Motor neuron (in vitro differentiated cells): Measurements from ENCODE around the gene MIDN. TPM values are rescaled to one million over a fixed set of nuclear protein-coding genes. Genes with fewer than 3 reads are reported as not detected.

ENCODE experiments used
- ATAC-seq, 8 experiments: fragments of 200-7000 bp; cut with Tn5 transposase; replicated peaks in 6 of 8; 2 replicates each; pipeline ENCODE4 v1.8.0; 2021; ENCODE audit warnings: mild to moderate bottlenecking in 8 of 8, moderate library complexity in 8 of 8
- H3K27ac ChIP-seq, 2 donors: fragments of 250-450 bp; sonication (Bioruptor Pico); 2 replicates each; pipeline ENCODE4 v1.9.0; 2021; ENCODE audit warnings: antibody characterized with exemption in 2 of 2, mild to moderate bottlenecking in 2 of 2, moderate library complexity in 1 of 2
- H3K4me1 ChIP-seq, 2 donors: fragments of 250-450 bp; sonication (Bioruptor Pico); replicated peaks in 1 of 2; 2 replicates each; pipeline ENCODE4 v1.6.1; 2021; ENCODE audit warnings: antibody characterized with exemption in 2 of 2, mild to moderate bottlenecking in 2 of 2, moderate library complexity in 1 of 2
- H3K4me3 ChIP-seq, 5 donors: fragments of 250-450 bp; sonication (Bioruptor Pico); 2 replicates each; pipeline ENCODE4 v1.9.0; 2021; ENCODE audit warnings: antibody characterized with exemption in 5 of 5, mild to moderate bottlenecking in 5 of 5, moderate library complexity in 4 of 5
- WGBS, 10 experiments: fragments of 450-650 bp; shearing (Covaris generic); methylation state at CpG; one replicate each; pipeline ENCODE4 v1.0.0; 2022; 5-methylcytosine and 5-hydroxymethylcytosine counted together
- in situ Hi-C, 9 experiments: fragments of 400-800 bp; cut with MboI; loops; one replicate each; pipeline ENCODE4 v1.15.0; 2021; ENCODE audit warnings: low sequenced_read_pairs in 9 of 9, low pct_unique_long_range_greater_than_20kb in 2 of 9; ENCODE audit not compliant: unreplicated experiment in 9 of 9
- total RNA-seq, 8 experiments: library from RNA; unstranded; fragments of 300-600 nt; gene quantifications; 2 replicates each; pipeline versions ENCODE4 v1.2.3 to v1.2.4, GENCODE V29; 2022

The MIDN gene
- total RNA-seq, 8 experiments from 2014 or later, result 15.0 to 78.9 (median 35.1) TPM

DNA sequence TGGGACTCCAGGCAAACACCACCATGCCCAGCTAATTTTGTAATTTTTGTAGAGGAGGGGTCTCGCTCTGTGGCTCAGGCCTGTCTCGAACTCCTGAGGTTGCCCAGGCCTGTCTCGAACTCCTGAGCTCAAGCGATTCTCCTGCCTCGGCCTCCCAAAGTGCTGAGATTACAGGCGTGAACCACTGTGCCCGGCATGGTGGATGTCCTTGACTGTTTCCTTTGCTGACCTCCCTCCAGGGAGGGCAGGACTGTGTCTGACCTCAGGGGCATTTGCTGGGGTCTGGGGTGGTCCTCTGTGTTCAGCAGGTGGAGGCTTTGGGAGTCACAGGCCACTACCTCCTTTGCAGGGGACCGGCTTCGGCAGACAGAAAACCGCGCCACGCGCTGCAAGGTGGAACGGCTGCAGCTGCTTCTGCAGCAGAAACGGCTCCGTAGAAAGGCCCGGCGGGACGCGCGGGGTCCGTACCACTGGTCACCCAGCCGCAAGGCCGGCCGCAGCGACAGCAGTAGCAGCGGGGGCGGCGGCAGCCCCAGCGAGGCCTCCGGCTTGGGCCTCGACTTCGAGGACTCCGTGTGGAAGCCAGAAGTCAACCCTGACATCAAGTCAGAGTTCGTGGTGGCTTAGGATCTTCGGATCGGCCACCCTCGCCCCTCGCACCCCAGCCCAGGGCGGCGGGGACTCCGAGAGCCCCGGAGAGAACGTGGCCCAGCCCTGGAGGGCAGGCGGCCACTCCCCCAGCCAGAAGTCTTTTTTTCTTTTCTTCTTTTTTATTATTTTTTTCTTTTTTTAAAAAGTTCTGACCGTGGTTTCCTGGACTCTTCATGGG is 8.5 kb downstream of the MIDN start:
- WGBS, 10 experiments, result 14 to 100% (median 89%) methylated on average over 1 to 21 of the region's 46 CpGs
- ATAC-seq, result no peak
- Histone ChIP-seq H3K4me1 (peaks cover 38 to 44% of the 10 kb centered on the region in 2 donors), H3K27ac (no peak overlapping the region), H3K4me3 (no peak overlapping the region)
- in situ Hi-C loops, result no loop called here

DNA sequence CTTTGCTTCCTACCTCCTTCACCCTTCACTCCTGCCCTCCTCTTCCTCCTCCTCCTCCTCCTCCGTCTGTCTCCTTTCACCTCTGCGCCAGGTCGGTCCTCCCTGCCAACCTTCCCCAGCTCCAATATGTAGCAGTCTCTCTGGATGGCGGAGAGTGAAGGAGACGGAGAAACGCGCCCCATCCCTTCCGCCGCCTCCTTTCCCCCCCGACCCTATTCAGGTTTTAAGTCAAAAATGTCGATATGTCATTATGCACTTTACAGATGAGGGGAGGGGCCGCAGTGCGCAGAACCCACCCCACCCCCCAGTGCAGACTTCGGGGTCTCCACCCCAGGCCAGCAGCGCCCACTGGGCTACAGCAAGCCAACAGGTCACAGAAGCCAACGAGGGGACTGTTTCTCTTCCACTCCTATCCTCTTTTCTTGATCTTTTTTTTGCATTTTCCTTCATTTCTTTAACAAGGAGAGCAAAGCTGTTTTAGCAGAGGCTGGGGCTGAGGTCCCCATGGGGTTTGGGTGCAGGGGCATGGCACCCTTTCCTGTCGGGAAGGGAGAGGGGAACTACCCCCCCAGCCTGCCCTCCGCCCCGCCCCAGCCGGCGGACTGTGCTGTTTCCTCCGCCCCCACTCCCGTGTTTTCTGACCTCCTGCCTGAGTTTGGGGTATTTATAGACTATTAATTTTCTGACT is 9.2 kb downstream of the MIDN start:
- no peak for ATAC-seq
- peak overlapping the region in 1 of 2 donors; percentile 22 for H3K27ac ChIP-seq
- in situ Hi-C loops, result no loop called here
- no peak overlapping the region for H3K4me3 ChIP-seq
- H3K4me1 ChIP-seq, result peaks cover 38 to 49% of the 10 kb centered on the region in 2 donors
- 54 to 90% (median 84%) methylated on average over 2 to 10 of the region's 23 CpGs; no CpG with 5 or more reads in 5 of the 10 experiments for WGBS, 10 experiments

DNA sequence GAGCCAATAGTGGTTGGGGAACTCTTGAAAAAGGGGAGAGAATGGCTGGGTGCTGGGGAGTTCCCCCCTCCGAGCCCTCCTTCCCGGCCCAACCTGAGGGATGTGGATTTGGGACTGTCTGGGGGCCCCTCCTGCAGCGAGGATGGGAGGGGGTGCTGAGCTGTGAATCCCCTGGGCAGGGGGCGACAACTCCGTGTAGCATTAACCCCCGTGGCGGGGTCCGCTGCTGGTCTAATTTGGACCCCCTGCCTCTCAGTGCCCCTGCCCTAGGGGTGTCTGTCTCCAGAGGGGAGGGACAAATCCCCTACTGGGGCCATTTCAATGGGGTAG is 9.7 kb downstream of the MIDN start:
- H3K4me3 ChIP-seq, result no peak overlapping the region
- WGBS, 10 experiments, result 46% methylated on average over 3 of the region's 8 CpGs; no CpG with 5 or more reads in 9 of the 10 experiments
- in situ Hi-C loops, result no loop called here
- no peak overlapping the region for H3K27ac ChIP-seq
- peaks cover 36 to 49% of the 10 kb centered on the region in 2 donors for H3K4me1 ChIP-seq
- no peak for ATAC-seq

DNA sequence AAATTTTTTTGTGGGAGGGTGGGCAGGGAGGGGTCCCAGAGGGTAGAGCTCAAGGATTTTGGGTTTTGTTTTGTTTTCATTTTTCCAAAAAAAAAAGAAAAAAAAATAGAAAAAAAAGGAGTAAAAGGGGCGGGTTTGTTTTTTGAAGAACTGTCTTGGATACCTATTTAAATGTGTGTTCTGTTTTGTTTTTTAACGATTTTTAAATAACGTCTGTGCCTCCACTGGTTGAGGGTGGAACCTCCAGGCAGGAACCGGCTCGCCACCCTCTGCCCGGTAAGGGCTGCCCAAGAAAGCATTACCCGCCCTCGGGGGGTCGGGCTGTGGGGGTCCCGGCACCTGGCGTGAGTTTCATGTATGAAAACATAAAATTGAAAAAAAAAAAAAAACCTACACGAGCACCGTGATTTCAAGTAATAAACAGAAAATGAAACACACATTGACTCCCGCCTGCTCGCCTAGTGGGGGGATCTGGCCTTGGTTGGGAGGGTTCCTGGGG is 10.4 kb downstream of the MIDN start:
- 4 to 100% (median 50%) methylated on average over 1 to 9 of the region's 15 CpGs for WGBS, 10 experiments
- Histone ChIP-seq H3K27ac (peak overlapping the region; percentile 46 to 77), H3K4me1 (peaks cover 31 to 45% of the 10 kb centered on the region in 2 donors), H3K4me3 (no peak overlapping the region)
- no peak for ATAC-seq
- in situ Hi-C loops, result no loop called here

DNA sequence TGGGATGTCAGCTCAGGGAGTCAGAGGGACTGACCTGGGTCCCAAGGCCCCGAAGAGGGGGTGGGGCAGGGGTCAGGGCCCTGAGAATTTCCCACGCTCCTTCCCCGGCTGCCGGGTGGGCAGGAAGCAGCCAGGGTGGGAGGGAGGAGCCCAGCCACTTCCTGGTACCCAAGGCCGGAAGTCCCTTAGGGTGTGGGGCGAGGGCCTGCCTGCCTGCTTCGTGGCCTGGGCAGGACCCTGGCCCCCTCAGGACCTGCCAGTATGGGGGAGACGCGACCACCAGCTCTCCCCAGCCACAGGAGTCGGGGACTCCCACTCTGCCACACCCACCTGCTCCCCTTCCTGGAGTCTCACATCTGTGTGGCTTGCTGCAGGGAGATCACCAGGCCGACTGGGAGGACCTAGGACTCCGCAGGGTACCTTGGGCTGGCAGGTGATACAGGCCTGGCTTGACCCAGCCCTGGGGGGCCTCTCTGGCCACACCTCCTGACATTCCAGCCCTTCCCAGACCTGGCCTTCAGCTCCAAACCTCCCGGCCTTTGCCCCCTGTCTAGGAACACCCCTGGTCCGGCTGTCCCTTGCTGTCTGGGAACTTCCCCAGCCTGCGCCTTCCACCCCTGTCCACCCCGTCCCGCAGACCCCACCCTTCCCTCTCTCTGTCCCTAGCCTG is 11.0 kb downstream of the MIDN start:
- peak in 3 of 8 experiments; percentile 5 to 9 (median 7) for ATAC-seq
- 13 to 83% (median 20%) methylated on average over 1 to 3 of the region's 17 CpGs; no CpG with 5 or more reads in 7 of the 10 experiments for WGBS, 10 experiments
- in situ Hi-C loops, result no loop called here
- peaks cover 31 to 44% of the 10 kb centered on the region in 2 donors for H3K4me1 ChIP-seq
- no peak overlapping the region for H3K4me3 ChIP-seq
- peak overlapping the region; percentile 46 to 77 for H3K27ac ChIP-seq

DNA sequence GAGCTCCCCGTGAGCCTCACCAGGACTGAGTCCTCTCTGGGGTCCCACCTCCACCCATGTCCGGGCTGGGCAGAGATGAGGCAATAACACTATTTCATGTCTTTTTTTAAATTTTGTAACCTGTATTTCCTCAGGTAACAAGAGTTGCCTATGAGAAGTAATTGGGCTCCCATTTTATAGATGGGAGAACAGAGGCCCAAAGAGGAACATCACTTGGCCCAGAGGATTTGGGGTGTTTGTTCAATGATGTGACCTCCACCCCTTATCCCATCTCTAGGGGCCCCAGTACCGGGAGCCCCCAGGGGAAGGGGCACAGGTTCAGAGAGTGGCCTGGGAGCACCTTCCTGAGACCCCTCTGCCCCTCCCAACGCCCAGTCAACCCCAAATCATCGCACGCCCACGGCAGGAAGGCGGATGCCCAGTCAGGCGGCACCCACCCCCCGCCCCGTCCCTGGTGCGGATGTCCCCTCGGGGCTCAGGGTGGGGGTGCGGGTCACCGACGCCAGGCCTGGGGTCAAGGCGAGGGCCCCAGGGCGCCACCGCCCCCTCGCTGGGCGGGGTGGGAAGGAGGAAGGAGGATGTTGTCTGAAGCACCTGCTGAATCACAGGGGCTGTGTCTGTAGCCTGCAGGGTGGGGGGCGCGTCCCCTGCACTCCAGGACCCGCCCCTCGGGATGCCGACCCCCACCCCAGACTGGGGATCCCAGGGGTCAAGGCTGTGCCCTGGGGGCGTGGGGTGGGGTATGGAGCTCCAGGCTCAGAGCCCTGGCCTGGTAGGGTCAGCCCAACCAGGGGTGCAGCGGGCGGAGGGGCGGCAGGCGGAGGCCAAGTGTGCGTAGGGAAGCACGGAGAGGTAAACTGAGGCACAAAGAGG is 11.7 kb downstream of the MIDN start:
- 33 to 100% methylated on average over 1 of the region's 33 CpGs; no CpG with 5 or more reads in 8 of the 10 experiments for WGBS, 10 experiments
- H3K27ac ChIP-seq, result peak overlapping the region; percentile 51 to 80

DNA sequence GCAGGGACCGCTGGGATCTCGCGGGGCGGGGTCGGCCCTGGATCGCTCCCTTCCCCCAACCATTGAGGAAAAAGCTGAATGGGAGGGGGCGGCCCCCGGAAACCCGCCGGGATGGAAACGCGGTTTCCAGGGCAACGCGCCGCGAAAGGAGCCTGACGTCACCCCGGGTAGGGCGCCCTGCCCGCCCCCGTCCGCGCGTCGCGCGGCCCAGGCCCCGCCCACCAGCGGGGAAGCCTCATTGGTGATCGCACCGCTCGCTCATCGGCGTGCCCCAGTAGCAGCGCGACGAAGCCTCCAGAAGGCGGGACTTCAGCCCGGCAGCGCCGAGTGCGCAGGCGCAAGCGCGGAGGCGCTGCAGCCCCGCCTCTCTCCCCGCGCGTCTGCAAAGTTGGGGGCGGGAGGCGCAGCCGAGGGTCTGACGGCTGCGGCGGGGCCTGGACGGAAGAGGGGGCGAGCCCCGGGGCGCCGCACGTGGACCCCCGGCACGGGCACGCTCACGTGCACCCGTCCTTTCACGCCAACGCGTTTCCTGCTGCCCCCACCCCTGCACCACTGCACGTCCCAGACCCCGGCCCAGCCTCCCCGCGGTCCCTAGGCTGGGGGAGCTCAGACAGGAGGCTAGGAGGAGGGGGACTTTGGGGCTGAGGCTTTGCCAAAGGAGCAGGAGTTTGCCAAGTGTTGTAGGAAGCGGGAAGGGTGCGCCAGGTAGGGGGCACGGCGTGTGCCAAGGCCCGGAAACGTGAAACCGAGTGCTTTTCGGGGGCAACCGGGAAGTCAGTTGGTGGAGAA is 12.6 kb downstream of the MIDN start:
- peak; percentile 9 to 81 (median 75) for ATAC-seq
- peaks cover 47 to 60% of the 10 kb centered on the region in 2 donors for H3K4me1 ChIP-seq
- peak overlapping the region; percentile 81 to 82 for H3K27ac ChIP-seq
- H3K4me3 ChIP-seq, result peak overlapping the region; percentile 42 to 61 (median 51)
- in situ Hi-C loops, result no loop called here
- WGBS, 10 experiments, result 7% methylated on average over 6 of the region's 83 CpGs; no CpG with 5 or more reads in 9 of the 10 experiments

More for the DNA sequence above, 11.7 kb downstream of the MIDN start:
- ATAC-seq, result peak in 7 of 8 experiments; percentile 2 to 28 (median 15)
- H3K4me3 ChIP-seq, result peak overlapping the region; percentile 4 to 15 (median 7)
- in situ Hi-C loops, result no loop called here
- H3K4me1 ChIP-seq, result peaks cover 39 to 51% of the 10 kb centered on the region in 2 donors

DNA sequence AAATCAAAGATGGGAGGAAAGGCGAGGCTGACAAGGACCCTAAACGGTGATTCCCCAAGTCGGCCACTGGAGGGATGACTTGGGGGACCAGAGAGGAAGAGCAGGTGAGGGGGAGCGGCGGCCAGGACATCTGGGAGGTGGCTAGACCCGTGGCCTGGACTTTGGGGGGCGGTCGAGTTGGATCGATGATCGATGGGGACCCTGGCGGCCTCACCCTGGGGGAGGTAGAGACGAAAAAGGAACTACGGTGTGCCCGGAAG is 13.1 kb downstream of the MIDN start:
- Histone ChIP-seq H3K4me3 (peak overlapping the region; percentile 42 to 61 (median 51)), H3K4me1 (peaks cover 52 to 64% of the 10 kb centered on the region in 2 donors), H3K27ac (peak overlapping the region; percentile 81 to 82)
- in situ Hi-C loops, result no loop called here
- ATAC-seq, result no peak
- 0 to 29% (median 7%) methylated on average over 1 to 7 of the region's 14 CpGs; no CpG with 5 or more reads in 5 of the 10 experiments for WGBS, 10 experiments

DNA sequence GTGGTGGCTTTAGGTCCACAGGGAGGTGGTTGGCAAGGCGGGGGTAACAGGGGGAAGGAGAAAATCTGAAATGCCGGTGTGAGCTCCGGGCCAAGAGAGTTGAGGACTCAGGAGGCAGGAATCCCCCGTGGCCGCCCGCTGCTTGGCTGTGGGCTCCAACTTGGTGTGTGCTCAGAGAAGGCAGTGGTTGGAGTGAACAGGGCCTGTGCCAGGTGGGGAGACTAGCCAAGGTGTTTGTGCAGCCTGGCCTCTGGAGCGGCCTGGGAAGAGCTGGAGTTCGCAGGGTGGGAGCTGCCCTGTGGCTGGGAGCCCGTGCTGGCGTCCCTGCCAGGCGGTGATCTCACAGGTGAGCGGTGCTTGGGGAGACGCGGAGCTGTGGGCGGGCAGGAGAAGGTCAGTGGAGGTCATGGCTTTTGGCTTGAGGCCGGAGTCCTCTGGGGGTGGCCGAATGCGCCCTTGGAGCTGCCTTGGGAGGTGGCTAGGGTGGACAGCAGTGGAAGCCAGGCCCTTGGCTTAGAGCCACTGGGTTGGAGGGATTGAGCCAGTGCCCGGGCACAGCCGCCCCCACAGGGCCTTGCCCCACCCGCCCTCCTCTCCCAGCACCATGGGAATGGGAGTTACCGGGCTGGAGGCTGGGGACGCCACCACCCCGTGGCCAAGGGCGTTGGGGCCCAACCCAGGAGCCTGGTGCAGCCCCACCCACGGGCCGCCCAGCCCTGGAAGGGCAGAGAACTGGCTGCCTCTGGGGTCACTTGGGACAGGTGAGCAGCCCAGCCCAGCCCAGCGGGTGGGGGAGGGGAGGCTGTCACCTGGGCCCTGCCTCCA is 13.6 kb downstream of the MIDN start:
- Histone ChIP-seq H3K27ac (peak overlapping the region; percentile 81 to 82), H3K4me1 (peaks cover 52 to 69% of the 10 kb centered on the region in 2 donors), H3K4me3 (peak overlapping the region; percentile 42 to 61 (median 51))
- 0 to 83% (median 34%) methylated on average over 1 to 9 of the region's 28 CpGs; no CpG with 5 or more reads in 4 of the 10 experiments for WGBS, 10 experiments
- no peak for ATAC-seq
- in situ Hi-C loops, result no loop called here

DNA sequence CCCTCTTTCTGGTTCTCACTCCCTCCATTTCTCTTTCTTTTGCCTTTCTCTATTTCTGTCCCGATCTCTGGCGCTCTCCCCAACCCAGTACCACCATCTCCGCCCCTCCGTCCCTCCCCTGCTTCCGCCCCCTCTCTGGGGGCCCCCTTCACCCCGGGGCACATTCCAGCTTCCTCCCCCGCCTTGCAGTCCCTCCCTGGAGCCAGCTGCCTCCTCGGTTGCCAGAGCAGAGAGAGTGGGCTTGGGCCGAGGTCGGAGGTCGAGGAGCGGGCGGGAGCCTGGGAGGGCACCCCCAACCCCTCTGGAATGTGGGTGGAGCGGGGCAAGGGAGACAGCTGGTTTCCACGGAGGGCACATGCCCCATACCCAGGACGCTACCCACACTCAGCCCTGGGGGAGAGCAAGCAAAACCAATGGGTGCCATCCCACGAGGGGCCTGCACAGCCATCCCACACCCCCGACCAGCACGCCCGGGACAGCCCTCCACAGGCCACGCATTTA is 14.3 kb downstream of the MIDN start:
- peak overlapping the region in 1 of 2 donors; percentile 15 for H3K27ac ChIP-seq
- no CpG with 5 or more reads among the region's 21 CpGs for WGBS, 10 experiments
- ATAC-seq, result no peak
- peak overlapping the region in 2 of 5 donors; percentile 51 to 61 for H3K4me3 ChIP-seq
- H3K4me1 ChIP-seq, result peaks cover 59 to 74% of the 10 kb centered on the region in 2 donors
- in situ Hi-C loops, result no loop called here

DNA sequence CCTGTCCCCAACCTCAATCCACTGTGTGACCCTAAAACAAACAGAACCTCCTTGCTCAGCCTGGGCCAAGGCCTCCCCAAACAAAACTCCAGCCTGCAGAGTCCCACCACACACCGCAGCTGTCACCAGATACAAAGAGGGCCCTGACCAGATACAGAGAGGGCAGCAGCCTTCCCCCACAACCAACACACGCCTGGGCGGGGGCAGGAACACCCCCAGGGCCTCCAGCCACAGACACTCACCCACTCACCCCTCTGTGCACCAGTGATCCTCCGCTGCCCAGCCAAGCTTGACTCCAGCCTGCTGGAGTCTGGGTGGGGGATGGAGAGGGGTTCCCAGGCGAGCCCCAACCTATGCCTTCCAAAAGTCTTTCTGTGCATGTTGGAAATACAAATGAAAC is 14.8 kb downstream of the MIDN start:
- 100% methylated on average over 1 of the region's 5 CpGs; no CpG with 5 or more reads in 9 of the 10 experiments for WGBS, 10 experiments
- peaks cover 64 to 75% of the 10 kb centered on the region in 2 donors for H3K4me1 ChIP-seq
- in situ Hi-C loops, result no loop called here
- no peak overlapping the region for H3K27ac ChIP-seq
- H3K4me3 ChIP-seq, result no peak overlapping the region
- ATAC-seq, result no peak
